Endothelial cell of umbilical vein (primary cell): ENCODE results near the gene IFI27. TPM values are rescaled to one million over a fixed set of nuclear protein-coding genes. Genes with fewer than 3 reads are reported as not detected.

Experiments used
- BruUV-seq: library from RNA; stranded (reverse); fragments of 400-500 nt; replicated peaks from 2 replicates; lab custom pipeline; 2021; lab: Mats Ljungman, UMichigan
- CTCF ChIA-PET: fragments of 300-600, 350-600 bp; sonication (Branson Sonifier 250); formaldehyde crosslinking; loops from one replicate; lab custom pipeline; 2021; ENCODE audit warnings: antibody characterized with exemption, inconsistent platforms; lab: Charles Lee
- POLR2A ChIA-PET: fragments of 300-600, 350-600 bp; sonication (Branson Sonifier 250); formaldehyde crosslinking; loops from one replicate; lab custom pipeline; 2021; ENCODE audit warnings: antibody characterized with exemption, inconsistent platforms; lab: Charles Lee
- DNase-seq: peaks from one replicate; pipeline ENCODE4 v3.0.0-alpha.2; 2011; ENCODE audit warnings: low read depth, low spot score
- FAIRE-seq: peaks from 2 replicates; lab custom pipeline; 2011; peaks lifted over from hg19 to GRCh38; lab: Jason Lieb, UNC
- H2AFZ ChIP-seq: 2 replicates; pipeline ENCODE4 v1.6.0; 2012; ENCODE audit warnings: low read depth, low read length, control low read depth, inconsistent platforms
- H3K27ac ChIP-seq: 2 replicates; pipeline ENCODE4 v1.5.1; 2011; ENCODE audit warnings: low read depth, mild to moderate bottlenecking, control low read depth, low read length, moderate library complexity; ENCODE audit not compliant: insufficient read depth
- H3K27me3 ChIP-seq, 2 experiments: 2 replicates each; pipeline versions ENCODE4 v1.6.0 to v1.6.1; 2011; ENCODE audit warnings: low read length in 2 of 2, mixed read lengths in 1 of 2; ENCODE audit not compliant: control insufficient read depth in 2 of 2, insufficient read depth in 2 of 2
- H3K36me3 ChIP-seq, 2 experiments: 2 replicates in 1 of 2; 3 replicates in 1 of 2; pipeline ENCODE4 v1.5.1; 2011; ENCODE audit warnings: low read length in 2 of 2, mild to moderate bottlenecking in 1 of 2, moderate library complexity in 1 of 2; ENCODE audit not compliant: control insufficient read depth in 2 of 2, insufficient read depth in 2 of 2; ENCODE audit errors: extremely low read depth in 1 of 2
- H3K4me1 ChIP-seq: 3 replicates; pipeline ENCODE4 v1.5.1; 2011; ENCODE audit warnings: mild to moderate bottlenecking, low read length; ENCODE audit not compliant: control insufficient read depth, insufficient read depth; ENCODE audit errors: extremely low read depth
- H3K4me2 ChIP-seq: 2 replicates; pipeline ENCODE4 v1.6.1; 2011; ENCODE audit warnings: low read length, control low read depth, mixed read lengths; ENCODE audit not compliant: insufficient read depth
- H3K4me3 ChIP-seq, 3 experiments: fragments of 200-600 bp in 1 of 3; sonication (generic), shearing (Covaris generic) in 1 of 3; replicated peaks in 1 of 3; 2 replicates each; pipeline ENCODE4 v1.5.1; 2011 to 2016; ENCODE audit warnings: control low read depth in 3 of 3, low read length in 3 of 3, mild to moderate bottlenecking in 2 of 3, inconsistent platforms in 1 of 3, low read depth in 1 of 3, moderate library complexity in 1 of 3; ENCODE audit not compliant: insufficient read depth in 1 of 3
- H3K79me2 ChIP-seq: 2 replicates; pipeline ENCODE4 v1.6.0; 2012; ENCODE audit warnings: low read length, inconsistent platforms; ENCODE audit not compliant: control insufficient read depth, insufficient read depth
- H3K9ac ChIP-seq: replicated peaks from 2 replicates; pipeline ENCODE3; 2011; ENCODE audit warnings: low read length, control low read depth; ENCODE audit not compliant: insufficient read depth; ENCODE audit errors: extremely low read depth
- H3K9me1 ChIP-seq: replicated peaks from 3 replicates; pipeline ENCODE4 v1.6.0; 2011; ENCODE audit warnings: mild to moderate bottlenecking, low read length; ENCODE audit not compliant: control insufficient read depth, insufficient read depth; ENCODE audit errors: extremely low read depth
- H3K9me3 ChIP-seq: replicated peaks from 2 replicates; pipeline ENCODE4 v1.5.1; 2012; ENCODE audit warnings: low read length, inconsistent platforms; ENCODE audit not compliant: control insufficient read depth, insufficient read depth
- H4K20me1 ChIP-seq: replicated peaks from 2 replicates; pipeline ENCODE3; 2011; ENCODE audit warnings: mild to moderate bottlenecking, low read length; ENCODE audit not compliant: control insufficient read depth, insufficient read depth; ENCODE audit errors: extremely low read depth
- CTCF ChIP-seq, 2 donors: IDR thresholded peaks; 1 replicate in 1 of 2; 2 replicates in 1 of 2; pipeline ENCODE4 v1.5.1; 2011; ENCODE audit warnings: low read length in 2 of 2, mild to moderate bottlenecking in 2 of 2, moderate library complexity in 2 of 2, control low read depth in 1 of 2, inconsistent platforms in 1 of 2, low read depth in 1 of 2; ENCODE audit not compliant: insufficient read depth in 1 of 2; ENCODE audit errors: extremely low read depth in 1 of 2
- EZH2 ChIP-seq: IDR thresholded peaks from 2 replicates; pipeline ENCODE4 v1.6.1; 2012; ENCODE audit warnings: borderline replicate concordance, low read depth, mild to moderate bottlenecking, moderate library complexity, low read length, inconsistent platforms; ENCODE audit not compliant: severe bottlenecking
- FOS ChIP-seq: IDR thresholded peaks from 2 replicates; pipeline ENCODE4 v1.6.1; 2011; ENCODE audit warnings: mild to moderate bottlenecking, low read length, moderate library complexity, borderline replicate concordance; ENCODE audit not compliant: insufficient read depth
- GATA2 ChIP-seq: IDR thresholded peaks from 2 replicates; pipeline ENCODE4 v1.7.0; 2011; ENCODE audit warnings: low read depth, mild to moderate bottlenecking, moderate library complexity, mixed read lengths, low read length; ENCODE audit not compliant: insufficient read length, insufficient read depth
- JUN ChIP-seq: IDR thresholded peaks from 2 replicates; pipeline ENCODE4 v1.6.1; 2011; ENCODE audit warnings: borderline replicate concordance, low read depth; ENCODE audit not compliant: insufficient read length, insufficient read depth
- MAX ChIP-seq: IDR thresholded peaks from 2 replicates; pipeline ENCODE4 v1.6.1; 2011; ENCODE audit not compliant: insufficient read depth, insufficient read length
- MYC ChIP-seq: IDR thresholded peaks from one replicate; pipeline ENCODE4 v1.6.1; 2011; ENCODE audit warnings: mild to moderate bottlenecking, low read depth, low read length
- POLR2A ChIP-seq: IDR thresholded peaks from 2 replicates; pipeline ENCODE4 v1.6.1; 2012; ENCODE audit warnings: low read depth, mild to moderate bottlenecking, control low read depth, low read length
- POLR2AphosphoS5 ChIP-seq: IDR thresholded peaks from 2 replicates; pipeline ENCODE4 v1.6.1; 2012; ENCODE audit warnings: low read depth, mild to moderate bottlenecking, control low read depth, low read length, moderate library complexity; ENCODE audit not compliant: insufficient read depth
- dilution Hi-C: fragments of 300-500 bp; cut with MboI; formaldehyde crosslinking; loops from one replicate; pipeline ENCODE4 v1.15.0; 2019; ENCODE audit warnings: low sequenced_read_pairs; ENCODE audit not compliant: extremely low pct_ligation_motif_present
- intact Hi-C: fragments of 100-400 bp; cut with micrococcal nuclease; formaldehyde crosslinking; loops from one replicate; pipeline ENCODE4 v1.10.0; 2022
- polyA plus RNA-seq, 4 experiments: library from polyadenylated mRNA; depleted of rRNA in 3 of 4; stranded (reverse) in 3 of 4; unstranded in 1 of 4; fragments of >200 nt; gene quantifications; 2 replicates each; pipeline versions ENCODE4 v1.2.1 to v1.2.3, GENCODE V29; 2011 to 2012; ENCODE audit warnings: missing spikeins in 1 of 4
- total RNA-seq: library from RNA; stranded (reverse); gene quantifications from 2 replicates; pipeline ENCODE4 v1.2.3, GENCODE V29; 2021

IFI27 gene
- total and polyA plus RNA-seq, 2 donors (not counting 3 experiments of a cell fraction or from before 2014, with no cell fraction given), result 126 to 1,265 TPM

GRCh38 chr14:94123868-94124267 is 13.3 kb downstream of the IFI27 start:
- intact Hi-C loops, result no loop called here
- Histone ChIP-seq H3K36me3 (no peaks in the 10 kb centered on the region), H3K79me2 (no peaks in the 10 kb centered on the region), H3K27ac (no peak overlapping the region), H3K4me1 (no peaks in the 10 kb centered on the region), H3K4me2 (no peak overlapping the region), H3K9ac (no peak overlapping the region), H3K9me1 (no peaks in the 10 kb centered on the region), H2AFZ (no peak overlapping the region), H3K27me3 (no peaks in the 10 kb centered on the region), H3K4me3 (no peak overlapping the region), H4K20me1 (no peaks in the 10 kb centered on the region), H3K9me3 (no peaks in the 10 kb centered on the region)
- DNase-seq (no peak), FAIRE-seq (no peak)
- no peak for TF ChIP-seq MAX
- TF ChIP-seq FOS, result no peak
- TF ChIP-seq EZH2, result no peak
- dilution Hi-C loops, result no loop called here
- ChIA-PET POLR2A (no interaction called here), CTCF (no interaction called here)
- BruUV-seq, result no TSS peak

GRCh38 chr14:94124582-94125377 is 14.2 kb downstream of the IFI27 start:
- ChIA-PET POLR2A (no interaction called here), CTCF (interaction anchor here (0.6 to 1.7 kb wide), 5 partner anchors 10 to 74 kb away, joined by 3 to 6 read pairs (median 3); no protein-coding TSS in a partner anchor)
- no peak for FAIRE-seq
- no peaks in the 10 kb centered on the region for H3K27me3 ChIP-seq
- no peaks in the 10 kb centered on the region for H3K36me3 ChIP-seq
- no peak overlapping the region for H3K4me3 ChIP-seq
- H3K79me2 ChIP-seq, result no peaks in the 10 kb centered on the region
- BruUV-seq, result no TSS peak
- H2AFZ ChIP-seq, result no peak overlapping the region
- DNase-seq, result no peak
- TF ChIP-seq JUN (no peak), FOS (no peak), POLR2AphosphoS5 (no peak), GATA2 (no peak), MAX (no peak), POLR2A (no peak), MYC (no peak), CTCF (IDR thresholded peaks at IDR 0.05; ENCODE audit: extremely low read depth in 1 of 2, insufficient read depth in 1 of 2, low read depth in 1 of 2, low read length in 2 of 2) (no peak), EZH2 (no peak)
- no peaks in the 10 kb centered on the region for H4K20me1 ChIP-seq
- H3K4me2 ChIP-seq, result no peak overlapping the region
- intact Hi-C loops, result no loop called here
- dilution Hi-C loops, result no loop called here
- H3K9me1 ChIP-seq, result no peaks in the 10 kb centered on the region
- H3K9ac ChIP-seq, result no peak overlapping the region
- H3K27ac ChIP-seq, result no peak overlapping the region
- no peaks in the 10 kb centered on the region for H3K9me3 ChIP-seq
- peaks cover 2% of the 10 kb centered on the region for H3K4me1 ChIP-seq
